SW480 (cell line): ENCODE measurements around the gene CETP.

Experiments
- DNase-seq: peaks from one replicate; pipeline ENCODE4 v3.0.0-alpha.2; 2016; ENCODE audit warnings: low spot score

CETP gene

GRCh38 chr16:57021757-57022156 is 60.0 kb downstream of the CETP start:
- no peak for DNase-seq

- DNase-seq = no peak
These were observed 60.7 kb downstream of the CETP start for GRCh38 chr16:57022445-57022844.

GRCh38 chr16:57023541-57024249 is 61.9 kb downstream of the CETP start:
- DNase-seq = no peak

- no peak for DNase-seq
These were observed 63.3 kb downstream of the CETP start for GRCh38 chr16:57024894-57025680.

GRCh38 chr16:57025941-57026777 is 64.4 kb downstream of the CETP start:
- no peak for DNase-seq

GRCh38 chr16:57026778-57027062 is 65.0 kb downstream of the CETP start:
- DNase-seq = no peak

GRCh38 chr16:57027067-57027466 is 65.3 kb downstream of the CETP start:
- no peak for DNase-seq

GRCh38 chr16:57028086-57028485 is 66.3 kb downstream of the CETP start:
- no peak for DNase-seq

GRCh38 chr16:57029161-57030160 is 67.7 kb downstream of the CETP start:
- DNase-seq = no peak

- no peak for DNase-seq
These were observed 68.7 kb downstream of the CETP start for GRCh38 chr16:57030346-57030902.

GRCh38 chr16:57031156-57031555 is 69.4 kb downstream of the CETP start:
- no peak for DNase-seq

- no peak for DNase-seq
These were observed 70.6 kb downstream of the CETP start for GRCh38 chr16:57032346-57032745.

- DNase-seq = no peak
These were observed 71.2 kb downstream of the CETP start for GRCh38 chr16:57032931-57033330.
